IPS-15b (cell line): ENCODE data around the gene LRP1-AS.

Experiments
- H3K27me3 ChIP-seq: one replicate; pipeline ENCODE4 v1.6.1; 2013; ENCODE audit warnings: low read length; ENCODE audit not compliant: control insufficient read depth, insufficient read depth
- H3K36me3 ChIP-seq: one replicate; pipeline ENCODE4 v1.6.1; 2013; ENCODE audit warnings: low read length; ENCODE audit not compliant: control insufficient read depth, insufficient read depth
- H3K4me1 ChIP-seq: one replicate; pipeline ENCODE4 v1.6.1; 2013; ENCODE audit warnings: mild to moderate bottlenecking, low read length; ENCODE audit not compliant: control insufficient read depth, insufficient read depth
- H3K4me3 ChIP-seq: one replicate; pipeline ENCODE4 v1.5.1; 2013; ENCODE audit warnings: low read depth, low read length
- H3K9ac ChIP-seq: one replicate; pipeline ENCODE4 v1.6.1; 2013; ENCODE audit warnings: low read depth, mild to moderate bottlenecking, low read length
- H3K9me3 ChIP-seq: one replicate; pipeline ENCODE4 v1.6.1; 2013; ENCODE audit warnings: mild to moderate bottlenecking, low read length; ENCODE audit not compliant: control insufficient read depth, insufficient read depth

Gene LRP1-AS

GRCh38 chr12:57146961-57147944 is at the start of gene LRP1-AS:
TSS of gene LRP1-AS (minus strand) at chr12:57147619.
- no peaks in the 10 kb centered on the region for H3K27me3 ChIP-seq
- no peak within 1 kb of the TSS for H3K9ac ChIP-seq
- H3K9me3 ChIP-seq: no peaks in the 10 kb centered on the region
- no peak within 1 kb of the TSS for H3K4me3 ChIP-seq
- peaks cover 48% of the 10 kb centered on the region for H3K36me3 ChIP-seq
- H3K4me1 ChIP-seq: no peaks in the 10 kb centered on the region

- H3K9ac ChIP-seq: no peak overlapping the region
- H3K36me3 ChIP-seq: peaks cover 96% of the 10 kb centered on the region
- H3K27me3 ChIP-seq: no peaks in the 10 kb centered on the region
- H3K4me3 ChIP-seq: no peak overlapping the region
- H3K9me3 ChIP-seq: no peaks in the 10 kb centered on the region
- no peaks in the 10 kb centered on the region for H3K4me1 ChIP-seq
Observed at GRCh38 chr12:57196956-57197355, 49.5 kb upstream of the LRP1-AS start.

GRCh38 chr12:57196439-57196838 is 49.0 kb upstream of the LRP1-AS start:
- Histone ChIP-seq H3K9ac (no peak overlapping the region), H3K36me3 (peaks cover 96% of the 10 kb centered on the region), H3K27me3 (no peaks in the 10 kb centered on the region), H3K9me3 (no peaks in the 10 kb centered on the region), H3K4me1 (no peaks in the 10 kb centered on the region), H3K4me3 (no peak overlapping the region)

GRCh38 chr12:57195611-57196371 is 48.4 kb upstream of the LRP1-AS start:
- H3K4me1 ChIP-seq: no peaks in the 10 kb centered on the region
- no peaks in the 10 kb centered on the region for H3K9me3 ChIP-seq
- no peak overlapping the region for H3K4me3 ChIP-seq
- no peaks in the 10 kb centered on the region for H3K27me3 ChIP-seq
- H3K9ac ChIP-seq: no peak overlapping the region
- H3K36me3 ChIP-seq: peaks cover 98% of the 10 kb centered on the region

GRCh38 chr12:57195186-57195585 is 47.8 kb upstream of the LRP1-AS start:
- H3K4me3 ChIP-seq: no peak overlapping the region
- no peak overlapping the region for H3K9ac ChIP-seq
- no peaks in the 10 kb centered on the region for H3K9me3 ChIP-seq
- no peaks in the 10 kb centered on the region for H3K4me1 ChIP-seq
- H3K36me3 ChIP-seq: peaks cover 99% of the 10 kb centered on the region
- H3K27me3 ChIP-seq: no peaks in the 10 kb centered on the region

GRCh38 chr12:57194253-57194652 is 46.8 kb upstream of the LRP1-AS start:
- H3K9me3 ChIP-seq: no peaks in the 10 kb centered on the region
- H3K27me3 ChIP-seq: no peaks in the 10 kb centered on the region
- H3K4me3 ChIP-seq: no peak overlapping the region
- H3K4me1 ChIP-seq: no peaks in the 10 kb centered on the region
- peaks cover 100% of the 10 kb centered on the region for H3K36me3 ChIP-seq
- no peak overlapping the region for H3K9ac ChIP-seq

GRCh38 chr12:57193706-57194245 is 46.4 kb upstream of the LRP1-AS start:
- Histone ChIP-seq H3K36me3 (peaks cover 100% of the 10 kb centered on the region), H3K27me3 (no peaks in the 10 kb centered on the region), H3K9ac (no peak overlapping the region), H3K9me3 (no peaks in the 10 kb centered on the region), H3K4me3 (no peak overlapping the region), H3K4me1 (no peaks in the 10 kb centered on the region)

GRCh38 chr12:57192920-57193319 is 45.5 kb upstream of the LRP1-AS start:
- Histone ChIP-seq H3K9me3 (no peaks in the 10 kb centered on the region), H3K27me3 (no peaks in the 10 kb centered on the region), H3K9ac (no peak overlapping the region), H3K4me3 (no peak overlapping the region), H3K36me3 (peaks cover 99% of the 10 kb centered on the region), H3K4me1 (no peaks in the 10 kb centered on the region)

- H3K4me1 ChIP-seq: no peaks in the 10 kb centered on the region
- peaks cover 99% of the 10 kb centered on the region for H3K36me3 ChIP-seq
- no peak overlapping the region for H3K4me3 ChIP-seq
- no peaks in the 10 kb centered on the region for H3K27me3 ChIP-seq
- H3K9ac ChIP-seq: no peak overlapping the region
- no peaks in the 10 kb centered on the region for H3K9me3 ChIP-seq
Observed at GRCh38 chr12:57191410-57191809, 44.0 kb upstream of the LRP1-AS start.

- Histone ChIP-seq H3K27me3 (no peaks in the 10 kb centered on the region), H3K9ac (no peak overlapping the region), H3K9me3 (no peaks in the 10 kb centered on the region), H3K4me3 (no peak overlapping the region), H3K36me3 (peaks cover 99% of the 10 kb centered on the region), H3K4me1 (no peaks in the 10 kb centered on the region)
Observed at GRCh38 chr12:57190821-57191220, 43.4 kb upstream of the LRP1-AS start.

- H3K4me1 ChIP-seq: no peaks in the 10 kb centered on the region
- H3K36me3 ChIP-seq: peaks cover 99% of the 10 kb centered on the region
Observed at GRCh38 chr12:57190037-57190436, 42.6 kb upstream of the LRP1-AS start.

More at GRCh38 chr12:57190037-57190436, 42.6 kb upstream of the LRP1-AS start:
- no peak overlapping the region for H3K9ac ChIP-seq
- H3K4me3 ChIP-seq: no peak overlapping the region
- H3K27me3 ChIP-seq: no peaks in the 10 kb centered on the region
- H3K9me3 ChIP-seq: no peaks in the 10 kb centered on the region
